Endothelial cell (in vitro differentiated cells): ENCODE data around the gene ITGB7. TPM values are rescaled to one million over a fixed set of nuclear protein-coding genes. Genes with fewer than 3 reads are reported as not detected.

ENCODE experiments used
- DNase-seq: peaks from one replicate; pipeline ENCODE4 v3.0.0; 2021; ENCODE audit warnings: low spot score
- H3K27ac Mint-ChIP-seq: one replicate; pipeline ENCODE4 v1.8.0; 2021; ENCODE audit warnings: mixed read lengths, inconsistent platforms; ENCODE audit not compliant: unreplicated experiment
- H3K27me3 Mint-ChIP-seq: one replicate; pipeline ENCODE4 v1.8.0; 2021; ENCODE audit warnings: mild to moderate bottlenecking, moderate library complexity, mixed read lengths, inconsistent platforms; ENCODE audit not compliant: unreplicated experiment
- H3K36me3 Mint-ChIP-seq: one replicate; pipeline ENCODE4 v1.8.0; 2021; ENCODE audit warnings: mild to moderate bottlenecking, low read depth, mixed read lengths, inconsistent platforms; ENCODE audit not compliant: unreplicated experiment
- H3K4me1 Mint-ChIP-seq: one replicate; pipeline ENCODE4 v1.8.0; 2021; ENCODE audit warnings: mild to moderate bottlenecking, mixed read lengths, inconsistent platforms; ENCODE audit not compliant: unreplicated experiment
- H3K4me3 Mint-ChIP-seq: one replicate; pipeline ENCODE4 v1.8.0; 2021; ENCODE audit warnings: mild to moderate bottlenecking, mixed read lengths, inconsistent platforms; ENCODE audit not compliant: unreplicated experiment
- H3K9me3 Mint-ChIP-seq: one replicate; pipeline ENCODE4 v1.8.0; 2021; ENCODE audit warnings: mixed read lengths, inconsistent platforms; ENCODE audit not compliant: unreplicated experiment
- CTCF ChIP-seq: fragments of 200-600 bp; sonication (generic); IDR thresholded peaks from one replicate; pipeline ENCODE4 v1.5.0; 2021; ENCODE audit warnings: antibody characterized with exemption; ENCODE audit not compliant: unreplicated experiment
- total RNA-seq: library from RNA; stranded (reverse); fragmentation: NEBNext Ultra II Directional; extraction: Animal tissue kit (Norgen Biotek cat#: 25700); gene quantifications from one replicate; pipeline ENCODE4 v1.2.1, GENCODE V29; 2021; ENCODE audit not compliant: unreplicated experiment

ITGB7 gene
- total RNA-seq, 1 donor from 2014 or later: 0.56 TPM

- Mint-ChIP-seq H3K4me3 (no peak overlapping the region), H3K36me3 (peaks cover 6% of the 10 kb centered on the region), H3K27me3 (peaks cover 13% of the 10 kb centered on the region)
These were observed 14.5 kb downstream of the ITGB7 start for GRCh38 chr12:53192531-53193021.

GRCh38 chr12:53191885-53192530 is 15.0 kb downstream of the ITGB7 start:
- H3K27ac Mint-ChIP-seq: peak overlapping the region; percentile 41

More at GRCh38 chr12:53192531-53193021, 14.5 kb downstream of the ITGB7 start:
- H3K27ac Mint-ChIP-seq: no peak overlapping the region
- peaks cover 6% of the 10 kb centered on the region for H3K4me1 Mint-ChIP-seq
- H3K9me3 Mint-ChIP-seq: no peaks in the 10 kb centered on the region
- no peak for TF ChIP-seq CTCF
- no peak for DNase-seq

GRCh38 chr12:53191096-53191884 is 15.8 kb downstream of the ITGB7 start:
- no peak for TF ChIP-seq CTCF
- Mint-ChIP-seq H3K4me1 (no peaks in the 10 kb centered on the region), H3K9me3 (no peaks in the 10 kb centered on the region), H3K27me3 (peaks cover 13% of the 10 kb centered on the region), H3K4me3 (no peak overlapping the region), H3K36me3 (peaks cover 19% of the 10 kb centered on the region), H3K27ac (no peak overlapping the region)
- DNase-seq: no peak

More at GRCh38 chr12:53191885-53192530, 15.0 kb downstream of the ITGB7 start:
- Mint-ChIP-seq H3K9me3 (no peaks in the 10 kb centered on the region), H3K4me3 (no peak overlapping the region), H3K27me3 (peaks cover 13% of the 10 kb centered on the region), H3K36me3 (peaks cover 12% of the 10 kb centered on the region), H3K4me1 (peaks cover 3% of the 10 kb centered on the region)
- DNase-seq: no peak
- TF ChIP-seq CTCF: no peak

GRCh38 chr12:53190108-53190729 is 16.8 kb downstream of the ITGB7 start:
- Mint-ChIP-seq H3K9me3 (no peaks in the 10 kb centered on the region), H3K36me3 (peaks cover 29% of the 10 kb centered on the region), H3K27ac (no peak overlapping the region), H3K4me3 (no peak overlapping the region), H3K4me1 (no peaks in the 10 kb centered on the region), H3K27me3 (peaks cover 9% of the 10 kb centered on the region)
- peak; percentile 59 for DNase-seq
- peak; percentile 81 for TF ChIP-seq CTCF
